Measurements from ENCODE around the gene SP6.

GRCh38 chr17:47823519-47823918, 27.4 kb downstream of the SP6 start:
- no peak for TF ChIP-seq PATZ1 (CRISPR knock-in tag; IDR thresholded peaks at IDR 0.05; ENCODE audit: borderline replicate concordance)
- no peak for TF ChIP-seq SNAI2 (CRISPR knock-in tag; IDR thresholded peaks at IDR 0.05)
- no peak for TF ChIP-seq ZFP3 (CRISPR knock-in tag; IDR thresholded peaks at IDR 0.05)
- no peak for TF ChIP-seq TSHZ2 (CRISPR knock-in tag; IDR thresholded peaks at IDR 0.05)
- TF ChIP-seq ZC3H10 (CRISPR knock-in tag; IDR thresholded peaks at IDR 0.05): no peak
- TF ChIP-seq PPARA (CRISPR knock-in tag; IDR thresholded peaks at IDR 0.05; ENCODE audit: borderline replicate concordance): no peak
- TF ChIP-seq ZNF565 (CRISPR knock-in tag; conservative IDR thresholded peaks at IDR 0.05; ENCODE audit: low read depth): no peak
- TF ChIP-seq ISL1 (CRISPR knock-in tag; IDR thresholded peaks at IDR 0.05): no peak
- no peak for TF ChIP-seq BACH2 (CRISPR knock-in tag; IDR thresholded peaks at IDR 0.05; ENCODE audit: borderline replicate concordance)
